Endometrial microvascular endothelial cells (primary cell): ENCODE results near the gene ASB4. TPM values are rescaled to one million over a fixed set of nuclear protein-coding genes. Genes with fewer than 3 reads are reported as not detected.

ENCODE experiments used
- in situ Hi-C: cut with HindIII; loops from 2 replicates; pipeline ENCODE4 v1.10.0; 2017; ENCODE audit warnings: low sequenced_read_pairs, low pct_unique_long_range_greater_than_20kb; ENCODE audit errors: inconsistent ontology term
- total RNA-seq: library from RNA; depleted of rRNA; stranded (reverse); fragments of >200 nt; gene quantifications from one replicate; pipeline ENCODE4 v1.2.3, GENCODE V29; 2015; ENCODE audit errors: inconsistent ontology term

The ASB4 gene
- total RNA-seq, 1 donor from 2014 or later = not detected

DNA sequence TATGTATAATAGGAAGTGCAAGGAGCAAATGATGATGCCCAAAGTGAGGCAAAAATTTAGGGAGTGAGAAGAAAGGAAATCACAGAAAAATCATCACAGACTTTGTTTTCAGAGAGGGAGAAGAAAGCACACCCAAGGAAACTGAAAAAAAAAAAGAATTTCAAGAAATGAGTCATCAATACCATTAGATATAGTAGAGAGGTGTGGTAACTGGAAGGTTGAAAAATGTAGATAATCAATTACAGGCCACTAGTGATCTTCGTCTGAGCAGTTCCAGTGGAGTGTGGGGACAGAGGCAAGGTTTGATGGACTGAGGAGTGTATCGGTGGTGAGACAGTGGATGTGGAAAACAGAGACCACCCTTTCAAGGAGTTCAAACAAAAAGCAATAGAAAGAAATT, 31.7 kb downstream of the ASB4 start:
- in situ Hi-C loops = no loop called here

- in situ Hi-C loops = no loop called here
Observed at GRCh38 chr7:95517870-95518269, 32.1 kb downstream of the ASB4 start.

- in situ Hi-C loops = no loop called here
Observed at GRCh38 chr7:95520136-95520535, 34.4 kb downstream of the ASB4 start.

DNA sequence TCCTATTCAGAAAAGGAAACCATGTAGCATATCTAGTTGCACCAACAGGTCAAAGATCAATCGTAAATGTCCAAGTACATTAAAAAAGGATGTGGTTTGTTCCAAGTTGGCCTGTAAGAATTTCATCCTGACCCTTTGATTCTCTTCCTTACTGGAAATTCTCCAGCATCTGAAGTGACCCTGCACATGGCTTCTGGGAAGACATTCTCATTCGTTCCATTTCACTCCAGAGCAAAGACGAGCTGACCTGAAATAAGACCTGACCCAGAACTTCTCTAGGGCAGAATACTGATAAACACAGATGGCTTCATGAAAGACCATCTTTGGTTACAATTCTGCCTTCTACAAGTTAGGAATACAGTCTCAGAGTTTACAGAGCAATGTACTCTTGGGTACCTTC, 39.8 kb downstream of the ASB4 start:
- in situ Hi-C loops = loop anchor here (25.0 kb wide), 1 partner anchor 162 kb away; no protein-coding TSS in a partner anchor

GRCh38 chr7:95526128-95526738, 40.5 kb downstream of the ASB4 start:
- in situ Hi-C loops = loop anchor here (25.0 kb wide), 1 partner anchor 161 kb away; no protein-coding TSS in a partner anchor

GRCh38 chr7:95527033-95527775, 41.5 kb downstream of the ASB4 start:
- in situ Hi-C loops = loop anchor here (25.0 kb wide), 1 partner anchor 160 kb away; no protein-coding TSS in a partner anchor

DNA sequence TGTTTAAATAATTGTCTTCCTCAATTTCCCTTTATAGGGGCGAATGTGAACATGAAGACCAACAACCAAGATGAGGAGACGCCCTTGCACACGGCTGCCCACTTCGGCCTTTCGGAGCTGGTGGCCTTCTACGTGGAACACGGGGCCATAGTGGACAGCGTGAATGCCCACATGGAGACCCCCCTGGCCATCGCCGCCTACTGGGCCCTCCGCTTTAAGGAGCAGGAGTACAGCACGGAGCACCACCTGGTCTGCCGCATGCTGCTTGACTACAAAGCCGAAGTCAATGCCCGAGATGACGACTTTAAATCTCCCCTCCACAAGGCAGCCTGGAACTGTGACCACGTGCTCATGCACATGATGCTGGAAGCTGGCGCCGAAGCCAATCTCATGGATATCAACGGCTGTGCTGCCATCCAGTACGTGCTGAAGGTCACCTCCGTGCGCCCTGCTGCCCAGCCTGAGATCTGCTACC, 42.1 kb downstream of the ASB4 start:
- in situ Hi-C loops = loop anchor here (25.0 kb wide), 1 partner anchor 159 kb away; no protein-coding TSS in a partner anchor

DNA sequence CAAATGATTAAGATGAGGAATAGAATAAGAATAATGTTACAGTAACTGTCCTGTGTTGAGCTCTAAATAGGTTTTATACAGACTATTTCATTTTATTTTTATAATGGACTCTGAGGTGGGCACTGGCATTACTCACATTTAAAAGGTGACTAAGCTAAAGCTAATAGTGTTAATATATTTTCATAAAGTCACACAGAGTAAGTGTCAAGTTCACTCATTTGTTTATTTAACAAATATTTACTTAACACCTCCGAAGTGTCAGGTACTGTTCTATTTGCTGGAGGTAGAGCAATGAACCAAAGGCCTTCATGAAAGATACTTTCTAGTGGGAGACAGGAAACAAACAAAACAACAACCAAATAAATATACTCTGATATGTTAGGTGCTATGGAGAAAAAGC, 44.0 kb downstream of the ASB4 start:
- in situ Hi-C loops = loop anchor here (25.0 kb wide), 1 partner anchor 158 kb away; no protein-coding TSS in a partner anchor

GRCh38 chr7:95530881-95531280, 45.1 kb downstream of the ASB4 start:
- in situ Hi-C loops = loop anchor here (25.0 kb wide), 1 partner anchor 156 kb away; no protein-coding TSS in a partner anchor

DNA sequence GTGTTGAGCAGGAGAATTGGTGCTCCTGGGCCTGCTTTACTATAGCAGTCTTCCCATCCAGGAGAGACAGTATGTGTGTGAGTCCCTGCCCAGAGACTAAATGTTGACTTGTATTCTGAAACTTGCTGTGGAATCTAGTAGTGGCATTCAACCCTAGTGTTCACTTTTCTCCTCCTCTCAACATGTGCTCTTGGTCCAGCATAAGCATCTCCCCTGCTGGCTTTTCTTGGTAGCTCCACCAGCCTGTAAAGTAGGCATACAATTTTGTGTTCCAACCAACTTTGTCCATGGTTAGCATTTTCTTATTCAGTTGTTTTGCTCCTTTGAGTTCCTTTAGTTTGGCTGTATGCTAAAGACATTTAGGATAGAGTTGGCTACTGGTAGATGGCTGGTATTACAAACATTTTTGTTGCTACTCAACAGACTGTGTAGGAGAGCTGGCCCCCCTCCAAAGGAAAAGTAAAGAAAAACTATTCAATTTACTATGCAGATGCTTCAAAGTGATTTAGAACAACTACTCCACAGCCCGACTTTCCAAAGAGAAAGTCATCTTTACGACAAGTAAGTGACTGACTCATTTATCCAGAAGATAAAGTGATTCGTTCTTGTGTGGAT, 46.0 kb downstream of the ASB4 start:
- in situ Hi-C loops = loop anchor here (25.0 kb wide), 1 partner anchor 156 kb away; no protein-coding TSS in a partner anchor

- in situ Hi-C loops = loop anchor here (25.0 kb wide), 1 partner anchor 153 kb away; no protein-coding TSS in a partner anchor
Observed at GRCh38 chr7:95534796-95535195, 49.1 kb downstream of the ASB4 start.

DNA sequence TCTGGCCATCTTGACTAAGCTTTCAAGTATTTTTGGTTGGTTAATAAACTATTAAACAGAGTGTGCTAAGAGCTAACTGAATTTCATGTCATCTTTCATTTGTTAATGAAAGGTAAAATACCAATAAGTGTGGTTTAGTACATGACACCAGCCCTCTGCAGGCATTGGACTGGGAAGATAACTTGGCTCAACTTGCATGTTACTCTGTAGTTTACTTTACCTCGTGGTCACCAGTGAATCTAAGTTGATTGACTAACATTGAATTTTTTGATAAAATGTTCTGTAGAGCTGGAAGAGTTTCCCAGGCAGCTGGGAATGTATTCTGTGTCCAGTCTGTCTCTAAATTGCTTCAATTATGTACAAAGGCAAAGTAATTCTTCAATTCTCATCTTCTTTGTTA, 49.9 kb downstream of the ASB4 start:
- in situ Hi-C loops = loop anchor here (25.0 kb wide), 1 partner anchor 152 kb away; no protein-coding TSS in a partner anchor

DNA sequence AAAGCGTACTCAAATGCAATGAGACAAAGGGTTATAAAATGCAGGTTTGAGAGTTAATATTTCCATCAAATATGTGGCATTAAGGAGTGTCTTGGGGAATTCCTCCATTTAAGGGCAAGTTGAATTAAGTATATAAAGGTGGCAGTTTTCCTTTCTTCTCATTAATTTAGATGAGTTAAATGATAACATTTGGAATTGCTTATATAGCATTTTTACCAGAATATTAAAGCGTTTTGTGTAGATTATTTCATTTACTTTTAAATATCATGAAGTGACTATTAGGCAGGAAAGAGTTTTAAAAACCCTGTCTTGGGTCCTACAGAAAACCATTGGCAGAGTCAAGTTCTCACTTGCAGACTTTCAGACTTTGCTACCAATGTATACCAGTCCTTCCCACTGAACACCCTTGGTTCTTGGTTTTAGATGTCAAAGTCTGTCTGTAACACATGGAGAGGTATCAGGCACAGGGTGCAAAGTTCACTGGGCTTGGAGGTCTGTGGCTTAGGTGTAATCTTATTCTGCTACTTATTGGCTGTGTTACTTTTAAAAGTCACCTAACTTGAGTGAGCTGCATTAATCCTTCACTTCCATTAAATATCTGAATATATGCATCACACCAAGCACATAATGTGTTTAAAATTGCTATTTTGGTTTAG, 51.0 kb downstream of the ASB4 start:
- in situ Hi-C loops = loop anchor here (25.0 kb wide), 1 partner anchor 151 kb away; no protein-coding TSS in a partner anchor

GRCh38 chr7:95537468-95537867, 51.7 kb downstream of the ASB4 start:
- in situ Hi-C loops = loop anchor here (25.0 kb wide), 1 partner anchor 150 kb away; no protein-coding TSS in a partner anchor

DNA sequence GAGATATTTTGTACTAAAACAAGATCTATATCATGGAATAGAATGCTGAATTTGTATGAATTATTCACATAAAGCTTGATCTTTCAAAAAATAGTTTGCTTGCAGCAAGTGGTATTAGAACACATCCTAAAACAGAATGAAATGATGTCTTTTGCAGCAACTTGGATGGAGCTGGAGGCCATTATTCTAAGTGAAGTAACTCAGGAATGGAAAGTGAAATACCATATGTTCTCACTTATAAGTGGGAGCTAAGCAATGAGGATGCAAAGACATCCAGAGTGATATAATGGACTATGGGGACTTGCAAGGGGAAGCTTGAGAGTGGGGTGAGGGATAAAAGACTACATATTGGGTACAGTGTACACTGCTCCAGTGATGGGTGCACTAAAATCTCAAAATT, 53.7 kb downstream of the ASB4 start:
- in situ Hi-C loops = loop anchor here (25.0 kb wide), 1 partner anchor 148 kb away; no protein-coding TSS in a partner anchor

DNA sequence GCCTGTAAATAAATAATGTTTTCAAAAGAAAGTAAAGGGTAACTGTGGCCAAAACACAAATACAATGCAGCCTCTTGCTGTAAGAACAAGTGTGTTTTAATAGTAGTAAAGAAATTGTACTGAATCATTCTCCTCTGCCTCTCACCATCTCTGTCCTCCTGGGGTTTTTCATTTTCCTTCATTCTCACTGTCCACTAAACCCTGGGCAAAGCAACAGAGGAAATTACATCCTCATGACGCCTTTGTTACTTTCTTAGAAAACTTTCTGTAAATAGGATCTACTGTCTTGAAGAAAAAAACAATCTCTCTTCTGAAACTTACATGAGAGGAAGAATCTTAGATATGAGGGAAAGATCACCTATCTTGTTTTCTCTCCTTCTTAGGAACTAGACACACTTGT, 54.6 kb downstream of the ASB4 start:
- in situ Hi-C loops = loop anchor here (25.0 kb wide), 1 partner anchor 147 kb away; no protein-coding TSS in a partner anchor

DNA sequence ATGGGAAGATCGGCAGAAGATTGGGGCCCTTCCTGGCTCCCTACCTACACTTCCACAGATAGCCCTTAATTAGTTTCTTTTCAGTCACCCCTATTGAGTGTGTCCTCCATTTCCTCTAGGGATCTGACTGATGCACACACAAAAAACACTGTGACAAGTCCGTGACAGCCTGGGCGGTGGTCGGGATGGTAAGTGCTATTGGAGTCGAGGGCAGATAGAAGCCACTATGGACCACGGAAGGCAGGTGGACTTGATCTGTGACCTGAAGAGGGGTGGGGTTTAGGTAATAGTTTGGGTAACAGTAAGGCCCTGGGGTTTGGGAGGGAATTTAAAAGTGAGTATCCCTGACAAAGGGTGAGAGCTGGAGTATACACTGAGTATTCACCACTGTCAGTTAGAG, 57.6 kb downstream of the ASB4 start:
- in situ Hi-C loops = loop anchor here (25.0 kb wide), 1 partner anchor 144 kb away; no protein-coding TSS in a partner anchor

DNA sequence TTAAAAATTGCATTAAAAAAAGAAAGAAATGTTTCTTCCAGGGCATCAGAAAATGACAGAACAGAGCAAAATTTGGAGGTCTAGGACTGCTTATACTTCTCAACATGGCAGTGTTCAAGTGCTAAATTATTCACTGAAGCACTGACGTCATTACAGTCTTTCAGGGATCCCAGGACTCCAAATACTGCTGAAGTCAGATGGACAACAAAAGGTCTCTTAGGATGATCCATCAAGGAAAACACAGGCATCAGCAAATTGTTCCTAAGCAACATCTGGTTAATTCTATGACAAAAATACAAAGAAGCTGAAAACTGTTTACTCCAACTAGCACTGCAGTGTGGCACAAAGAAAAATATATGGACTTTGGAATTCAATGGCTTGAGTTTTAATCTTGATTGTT, 58.4 kb downstream of the ASB4 start:
- in situ Hi-C loops = loop anchor here (25.0 kb wide), 1 partner anchor 143 kb away; no protein-coding TSS in a partner anchor
